ENCODE measurements around the gene ROR1.

DNA sequence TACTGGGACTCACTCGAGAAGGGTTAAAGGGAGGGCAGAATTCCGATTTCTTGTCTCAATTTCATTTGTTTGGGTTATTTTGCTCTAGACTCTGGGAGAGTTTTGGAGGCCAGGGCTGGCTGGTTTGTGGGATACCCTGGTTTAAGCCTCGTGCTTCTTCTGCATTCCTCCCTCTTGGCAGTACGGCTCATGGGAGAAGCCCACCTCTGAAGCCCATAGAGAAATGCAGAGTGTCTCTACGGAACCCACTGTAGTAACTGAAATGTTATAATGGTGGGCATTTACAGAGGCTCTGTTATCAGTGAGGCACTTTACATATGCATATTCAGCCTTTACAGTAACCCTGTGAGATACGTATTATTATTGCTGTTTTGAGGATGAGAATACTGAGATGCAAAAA lies 43.9 kb downstream of the ROR1 start:
- TF ChIP-seq, protein P1, sequence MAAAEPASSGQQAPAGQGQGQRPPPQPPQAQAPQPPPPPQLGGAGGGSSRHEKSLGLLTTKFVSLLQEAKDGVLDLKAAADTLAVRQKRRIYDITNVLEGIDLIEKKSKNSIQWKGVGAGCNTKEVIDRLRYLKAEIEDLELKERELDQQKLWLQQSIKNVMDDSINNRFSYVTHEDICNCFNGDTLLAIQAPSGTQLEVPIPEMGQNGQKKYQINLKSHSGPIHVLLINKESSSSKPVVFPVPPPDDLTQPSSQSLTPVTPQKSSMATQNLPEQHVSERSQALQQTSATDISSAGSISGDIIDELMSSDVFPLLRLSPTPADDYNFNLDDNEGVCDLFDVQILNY (CRISPR knock-in tag; conservative IDR thresholded peaks at IDR 0.05): no peak
- TF ChIP-seq ZNF713 (CRISPR knock-in tag; IDR thresholded peaks at IDR 0.05): no peak
- TF ChIP-seq SIN3A (IDR thresholded peaks at IDR 0.05; ENCODE audit: borderline replicate concordance, low read depth, low read length): no peak

Measured in HepG2 (cell line).